CD4-positive, alpha-beta T cell (primary cell): ENCODE results near the gene TMEM140. TPM values are rescaled to one million over a fixed set of nuclear protein-coding genes. Genes with fewer than 3 reads are reported as not detected.
A peak's percentile ranks its signal among the peaks of the same experiment; 100 is the strongest.

Experiments used
- ATAC-seq: fragments of 200-7000 bp; cut with Tn5 transposase; one replicate; pipeline ENCODE4 v1.10.0; 2022; ENCODE audit warnings: mild to moderate bottlenecking; ENCODE audit not compliant: poor library complexity
- CTCF ChIA-PET: fragments of 350-600 bp; sonication (Branson Sonifier 250); formaldehyde crosslinking; loops from one replicate; lab custom pipeline; 2021; ENCODE audit warnings: antibody characterized with exemption, inconsistent platforms; lab: Charles Lee
- POLR2A ChIA-PET: fragments of 350-600 bp; sonication (Branson Sonifier 250); formaldehyde crosslinking; loops from one replicate; lab custom pipeline; 2021; ENCODE audit warnings: antibody characterized with exemption, inconsistent platforms; lab: Charles Lee
- DNase-seq, 14 experiments: peaks; one replicate each; pipeline ENCODE4 v3.0.0-alpha.2; 2013 to 2020; ENCODE audit warnings: mixed read lengths in 2 of 14
- H3K27ac ChIP-seq, 2 donors: one replicate each; pipeline versions ENCODE4 v1.5.1 to v1.7.0; 2013; ENCODE audit warnings: low read length in 2 of 2, low read depth in 1 of 2, mild to moderate bottlenecking in 1 of 2
- H3K27me3 ChIP-seq, 2 experiments: 1 replicate in 1 of 2; 2 replicates in 1 of 2; pipeline versions ENCODE4 v1.6.1 to v1.7.0; 2013; ENCODE audit warnings: low read length in 2 of 2, control low read depth in 1 of 2, mild to moderate bottlenecking in 1 of 2, moderate library complexity in 1 of 2; ENCODE audit not compliant: insufficient read depth in 2 of 2, control insufficient read depth in 1 of 2
- H3K36me3 ChIP-seq: one replicate; pipeline ENCODE4 v1.6.1; 2013; ENCODE audit warnings: low read length, control low read depth; ENCODE audit not compliant: insufficient read depth
- H3K4me1 ChIP-seq: one replicate; pipeline ENCODE4 v1.6.1; 2013; ENCODE audit warnings: low read length, control low read depth; ENCODE audit not compliant: insufficient read depth
- H3K4me3 ChIP-seq: one replicate; pipeline ENCODE4 v1.5.1; 2013; ENCODE audit warnings: mild to moderate bottlenecking, low read length, moderate library complexity
- H3K9me3 ChIP-seq, 2 experiments: 1 replicate in 1 of 2; 2 replicates in 1 of 2; pipeline versions ENCODE4 v1.6.1 to v1.7.0; 2013; ENCODE audit warnings: low read length in 2 of 2, mild to moderate bottlenecking in 2 of 2, control low read depth in 1 of 2, moderate library complexity in 1 of 2; ENCODE audit not compliant: control insufficient read depth in 1 of 2, insufficient read depth in 1 of 2
- H3K27ac Mint-ChIP-seq: one replicate; pipeline ENCODE4 v1.8.0; 2020; ENCODE audit warnings: mixed read lengths
- H3K27me3 Mint-ChIP-seq: one replicate; pipeline ENCODE4 v1.8.0; 2021; ENCODE audit warnings: mixed read lengths
- H3K36me3 Mint-ChIP-seq: one replicate; pipeline ENCODE4 v1.8.0; 2021; ENCODE audit warnings: low read depth, mixed read lengths
- H3K4me1 Mint-ChIP-seq: one replicate; pipeline ENCODE4 v1.8.0; 2021; ENCODE audit warnings: low read depth, mixed read lengths
- H3K4me3 Mint-ChIP-seq: one replicate; pipeline ENCODE4 v1.8.0; 2020; ENCODE audit warnings: mild to moderate bottlenecking, mixed read lengths
- H3K9me3 Mint-ChIP-seq: one replicate; pipeline ENCODE4 v1.8.0; 2020; ENCODE audit warnings: mixed read lengths
- CTCF ChIP-seq: fragments of 200-600 bp; IDR thresholded peaks from one replicate; pipeline ENCODE4 v1.8.0; 2022; ENCODE audit warnings: antibody characterized with exemption, mild to moderate bottlenecking
- intact Hi-C, 2 experiments: fragments of 100-400 bp; cut with DNase I in 1 of 2; cut with micrococcal nuclease in 1 of 2; formaldehyde crosslinking; loops; one replicate each; pipeline versions ENCODE4 v1.15.1 to v1.9.0; 2023 to 2025; cut with DNase I, micrococcal nuclease
- total RNA-seq, 174 experiments: library from RNA in 2 of 174; stranded (reverse) in 2 of 174; gene quantifications; one replicate each; pipeline ENCODE4 v1.2.3 and lab custom pipeline; 2021 to 2026

Gene TMEM140
- total RNA-seq, 2 experiments from 2014 or later = 27.7 to 32.2 TPM

- Mint-ChIP-seq H3K27ac (peak overlapping the region; percentile 46), H3K4me3 (peak overlapping the region; percentile 57), H3K27me3 (no peaks in the 10 kb centered on the region), H3K36me3 (peaks cover 74% of the 10 kb centered on the region), H3K4me1 (peaks cover 88% of the 10 kb centered on the region), H3K9me3 (peaks cover 24% of the 10 kb centered on the region)
- intact Hi-C loops = loop anchor here in 1 of 2 experiments (2.0 to 5.0 kb wide), 2 partner anchors 16 to 499 kb away; no protein-coding TSS in a partner anchor
- ChIA-PET POLR2A (interaction anchor here (0.9 to 1.1 kb wide), 2 partner anchors 18 to 20 kb away, joined by 4 to 5 read pairs; partner anchors contain the start of gene CYREN), CTCF (interaction anchor here (7.2 kb wide), 1 partner anchor 18 kb away, joined by 53 read pairs; the partner anchor contains the start of gene CYREN)
- Histone ChIP-seq H3K27me3 (no peaks in the 10 kb centered on the region), H3K36me3 (peaks cover 18% of the 10 kb centered on the region), H3K27ac (no peak overlapping the region), H3K9me3 (peaks cover 0 to 18% of the 10 kb centered on the region in 2 experiments), H3K4me1 (peaks cover 27% of the 10 kb centered on the region), H3K4me3 (no peak overlapping the region)
- DNase-seq (no peak), ATAC-seq (no peak)
- no peak for TF ChIP-seq CTCF
Measured at GRCh38 chr7:135151132-135151531, 3.3 kb downstream of the TMEM140 start.

- ChIA-PET POLR2A (interaction anchor here (0.7 to 0.9 kb wide), 2 partner anchors 13 to 19 kb away, joined by 5 read pairs; partner anchors contain the start of gene CYREN), CTCF (interaction anchor here (7.2 kb wide), 1 partner anchor 18 kb away, joined by 53 read pairs; the partner anchor contains the start of gene CYREN)
- peak overlapping the region; percentile 57 for H3K4me3 Mint-ChIP-seq
- peaks cover 78% of the 10 kb centered on the region for H3K36me3 Mint-ChIP-seq
- Histone ChIP-seq H3K27ac (no peak overlapping the region), H3K4me3 (no peak overlapping the region), H3K27me3 (no peaks in the 10 kb centered on the region), H3K9me3 (peaks cover 0 to 22% of the 10 kb centered on the region in 2 experiments), H3K36me3 (peaks cover 19% of the 10 kb centered on the region), H3K4me1 (peaks cover 23% of the 10 kb centered on the region)
- H3K4me1 Mint-ChIP-seq = peaks cover 84% of the 10 kb centered on the region
- ATAC-seq (no peak), DNase-seq (peak in 3 of 14 experiments; percentile 18 to 72 (median 56))
- TF ChIP-seq CTCF = no peak
- peak overlapping the region; percentile 46 for H3K27ac Mint-ChIP-seq
- intact Hi-C loops = loop anchor here in 1 of 2 experiments (2.0 to 5.0 kb wide), 2 partner anchors 15 to 499 kb away; no protein-coding TSS in a partner anchor
- H3K27me3 Mint-ChIP-seq = no peaks in the 10 kb centered on the region
- H3K9me3 Mint-ChIP-seq = peaks cover 28% of the 10 kb centered on the region
Measured at GRCh38 chr7:135151533-135151932, 3.7 kb downstream of the TMEM140 start.

GRCh38 chr7:135152442-135152841 lies 4.6 kb downstream of the TMEM140 start:
- CTCF ChIA-PET = interaction anchor here (7.2 kb wide), 1 partner anchor 17 kb away, joined by 53 read pairs; the partner anchor contains the start of gene CYREN
- Histone ChIP-seq H3K36me3 (peaks cover 22% of the 10 kb centered on the region), H3K4me1 (peaks cover 20% of the 10 kb centered on the region), H3K27ac (no peak overlapping the region), H3K4me3 (no peak overlapping the region), H3K9me3 (peaks cover 0 to 30% of the 10 kb centered on the region in 2 experiments), H3K27me3 (no peaks in the 10 kb centered on the region)
- Mint-ChIP-seq H3K36me3 (peaks cover 87% of the 10 kb centered on the region), H3K9me3 (peaks cover 32% of the 10 kb centered on the region), H3K27me3 (no peaks in the 10 kb centered on the region), H3K27ac (no peak overlapping the region), H3K4me1 (peaks cover 83% of the 10 kb centered on the region), H3K4me3 (no peak overlapping the region)
- POLR2A ChIA-PET = no interaction called here
- DNase-seq (no peak), ATAC-seq (no peak)
- intact Hi-C loops = loop anchor here in 1 of 2 experiments (5.0 kb wide), 1 partner anchor 500 kb away; no protein-coding TSS in a partner anchor
- TF ChIP-seq CTCF = no peak
